NCI-H526 (cell line): Measurements from ENCODE around the gene SPOP.
"Not testable (repeated sequence)": the region's sequence is repeated elsewhere in the genome, so short reads cannot be mapped to it uniquely, and the experiment has no call there.

Experiments used
- DNase-seq, 2 experiments: peaks; one replicate each; lab custom pipeline; 2025; lab: John Stamatoyannopoulos, UW

The SPOP gene

GRCh38 chr17:49677933-49678847 is at the start of gene SPOP:
TSS of gene SPOP (minus strand) at chr17:49678097. CDS start at chr17:49622810, 55,287 bp downstream.
- DNase-seq = peak; percentile 99 to 100

DNA sequence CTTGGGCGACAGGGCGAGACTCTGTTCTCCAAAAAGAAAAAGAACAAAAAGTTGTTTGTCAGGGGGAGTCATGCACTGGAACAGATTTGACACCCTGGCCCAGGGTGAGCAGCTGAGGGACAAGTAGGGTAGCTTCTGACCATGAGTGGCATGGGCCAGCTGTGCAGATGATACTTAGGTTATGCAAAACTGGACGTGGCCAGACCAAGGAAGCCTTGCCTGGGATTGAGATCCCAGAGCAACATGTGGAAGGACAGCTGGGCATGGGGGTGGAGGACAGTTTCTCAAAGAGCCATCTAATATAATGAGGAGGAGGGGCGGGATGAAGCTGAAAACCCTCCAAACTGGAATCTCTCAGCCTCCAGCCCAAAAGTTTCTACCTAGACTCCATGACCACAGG is 49.5 kb upstream of the SPOP start:
- no peak for DNase-seq

- no peak for DNase-seq
Observed at GRCh38 chr17:49725452-49726130, 47.7 kb upstream of the SPOP start.

DNA sequence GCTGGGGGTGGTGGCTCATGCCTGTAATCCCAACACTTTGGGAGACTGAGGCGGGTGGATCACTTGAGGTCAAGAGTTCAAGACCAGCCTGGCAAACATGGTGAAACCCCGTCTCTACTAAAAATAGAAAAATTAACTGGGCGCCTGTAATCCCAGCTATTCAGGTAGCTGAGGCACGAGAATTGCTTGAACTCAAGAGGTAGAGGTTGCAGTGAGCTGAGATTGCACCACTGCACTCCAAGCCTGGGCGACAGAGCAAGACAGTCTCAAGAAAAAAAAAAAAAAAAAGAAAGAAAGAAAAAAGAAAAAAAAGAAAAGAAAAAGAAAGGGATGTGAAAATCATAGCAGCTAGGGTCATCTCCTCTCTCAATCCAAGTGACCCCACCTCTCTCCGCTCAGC is 46.7 kb upstream of the SPOP start:
- not testable (repeated sequence) for DNase-seq

DNA sequence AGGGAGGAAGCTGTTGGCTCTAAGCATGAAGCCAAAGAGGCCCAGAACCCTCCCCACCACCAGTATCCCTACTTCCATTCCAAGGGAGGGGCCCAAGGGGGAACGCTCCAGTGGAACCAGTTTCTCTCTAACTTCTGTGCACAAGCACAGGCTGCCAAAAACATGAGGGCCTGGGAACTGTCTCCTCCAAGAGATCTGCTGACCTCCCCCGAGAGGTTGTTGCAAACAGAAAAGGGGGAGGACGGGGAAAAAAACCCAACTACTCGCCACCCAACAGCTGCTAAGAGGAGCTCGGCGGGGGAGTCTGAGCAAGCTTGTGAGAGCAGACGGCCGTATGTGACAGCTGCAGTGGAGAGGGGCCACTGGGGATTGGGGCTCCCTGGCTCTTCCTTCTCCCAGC is 45.5 kb upstream of the SPOP start:
- no peak for DNase-seq

DNA sequence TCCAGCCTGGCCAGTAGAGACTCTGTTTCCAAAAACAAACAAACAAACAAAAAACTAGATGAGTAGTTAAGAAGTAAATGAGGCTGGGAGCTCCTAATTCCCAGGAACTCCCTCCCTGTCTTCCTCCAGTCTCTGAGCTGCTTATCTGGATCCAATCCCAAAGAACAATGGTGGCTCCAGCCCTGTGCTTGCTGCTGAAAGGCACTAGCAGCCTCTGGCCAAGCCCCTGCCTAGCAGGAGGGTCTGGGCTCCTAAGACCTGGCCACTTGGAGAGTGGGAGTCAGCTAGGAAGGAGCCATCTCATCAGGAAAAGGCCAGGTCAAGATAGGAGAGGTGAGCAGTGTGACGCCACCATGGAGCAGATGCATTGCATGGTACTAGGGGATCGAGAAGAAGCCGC is 44.2 kb upstream of the SPOP start:
- no peak for DNase-seq

DNA sequence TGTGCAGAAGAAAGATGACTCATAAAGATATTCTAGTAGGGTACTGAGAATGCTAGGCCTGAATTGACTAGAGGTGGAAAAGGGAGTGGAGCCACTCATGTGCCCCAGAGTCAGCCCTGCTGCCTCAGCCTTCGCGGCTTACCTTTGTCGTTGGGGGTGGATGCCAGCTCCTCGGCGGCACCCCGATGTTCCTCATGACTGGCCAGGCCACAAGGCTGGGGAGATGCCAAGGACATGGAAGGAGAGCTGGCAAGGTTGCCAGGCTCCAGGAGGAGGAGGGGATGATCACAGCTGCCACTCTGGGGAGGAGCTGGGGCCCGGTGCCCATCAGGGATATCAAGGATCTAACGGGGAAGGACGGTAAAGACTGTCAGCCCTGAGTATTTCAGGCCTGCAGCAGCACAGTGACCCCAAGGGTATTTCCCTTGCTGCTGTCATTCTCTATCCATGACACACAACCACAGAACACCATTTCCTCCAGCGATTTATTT is 39.5 kb upstream of the SPOP start:
- no peak for DNase-seq

GRCh38 chr17:49716668-49717364 is 38.9 kb upstream of the SPOP start:
- DNase-seq = no peak

DNA sequence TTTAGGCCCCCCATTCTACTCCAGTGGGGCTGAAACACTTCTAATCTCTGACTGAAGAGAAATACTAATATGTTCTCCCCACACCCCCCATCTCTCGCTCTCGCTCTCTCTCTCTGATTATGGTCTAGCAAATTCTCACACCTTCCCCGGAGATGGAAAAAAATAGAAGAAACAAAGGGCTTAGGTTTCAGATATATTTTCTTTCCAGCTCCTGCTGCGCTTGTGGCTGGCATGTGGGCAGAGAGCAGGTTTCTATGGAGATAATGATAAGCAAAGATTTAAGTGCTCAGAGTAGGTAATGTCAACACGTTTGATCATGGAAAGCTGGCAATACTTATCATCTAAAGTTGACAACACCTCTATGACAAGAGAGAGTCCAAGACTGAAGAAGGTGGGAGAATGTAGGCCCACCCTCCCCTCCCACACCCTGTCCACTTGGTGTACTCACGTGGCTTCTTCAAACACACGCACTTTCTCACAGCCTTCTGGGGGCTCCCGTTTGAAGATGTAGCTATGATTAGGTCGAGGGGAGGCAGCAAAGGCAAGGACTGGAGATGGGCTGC is 37.9 kb upstream of the SPOP start:
- DNase-seq = no peak

DNA sequence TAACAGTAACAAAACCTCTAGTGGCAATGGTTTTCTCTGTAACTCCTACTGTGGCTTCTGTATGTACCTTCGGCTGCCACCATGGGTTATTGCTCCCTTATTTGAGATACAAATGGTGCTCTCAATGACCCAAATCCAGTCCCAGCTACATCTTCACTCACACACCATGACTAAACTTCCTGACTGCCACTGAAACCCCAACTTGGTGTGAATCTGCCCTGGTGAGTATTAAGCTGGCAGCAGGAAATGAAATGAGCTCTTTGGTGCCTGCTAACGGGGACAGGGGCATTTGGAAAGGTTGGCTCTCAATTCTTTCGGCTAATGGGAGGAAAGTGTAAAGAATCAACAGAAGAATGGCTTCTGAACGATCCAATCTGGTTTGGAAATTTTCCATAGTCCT is 37.3 kb upstream of the SPOP start:
- no peak for DNase-seq

GRCh38 chr17:49708515-49709183 is 30.8 kb upstream of the SPOP start:
- no peak for DNase-seq

DNA sequence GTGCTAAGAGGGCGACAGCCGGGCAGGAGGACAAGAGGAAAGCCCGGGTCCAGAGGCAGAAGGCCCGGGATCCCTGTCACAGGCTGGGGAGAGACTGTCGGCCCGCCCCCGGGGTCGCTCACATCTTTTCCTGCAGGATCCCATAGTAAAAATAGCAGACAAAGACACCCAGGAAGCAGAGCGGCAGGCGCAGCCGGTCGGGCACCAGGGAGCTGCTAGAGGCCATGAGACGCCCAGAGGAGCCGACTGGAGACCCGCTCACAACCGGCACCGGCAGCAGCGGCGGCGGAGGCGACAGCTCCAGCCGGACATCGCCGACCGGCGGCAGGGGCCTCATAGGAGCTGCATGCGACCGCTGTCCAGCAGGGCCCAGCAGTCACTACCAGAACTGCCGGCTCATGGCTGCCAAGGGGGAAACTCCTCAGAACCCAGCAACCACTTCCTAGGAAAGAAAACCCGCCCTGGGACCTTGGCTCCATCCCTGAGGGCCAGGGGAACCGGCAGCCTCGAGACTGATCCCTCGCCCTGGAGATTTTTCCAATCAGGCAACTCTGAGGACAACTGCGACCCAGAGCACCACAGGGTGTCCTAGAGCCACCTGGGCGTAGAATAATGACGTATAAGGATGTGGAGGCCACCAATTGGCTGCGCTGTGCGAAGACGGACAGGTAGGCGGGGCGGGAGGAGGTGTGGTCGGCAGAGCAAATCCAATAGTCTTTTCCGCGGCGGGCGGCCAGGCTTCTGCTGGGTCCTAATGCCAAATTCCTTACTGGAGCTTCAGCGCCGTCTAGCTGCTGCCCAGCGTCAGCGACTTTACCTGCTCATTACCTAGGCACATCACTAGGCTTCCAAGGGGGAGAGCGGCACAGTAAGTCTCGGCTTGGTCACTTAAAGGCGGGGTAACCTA is 30.0 kb upstream of the SPOP start, which contains the start of gene SLC35B1:
Gene SLC35B1, minus strand, starts transcription at position 357 of the 907 bp plus-strand sequence. Its CDS starts 131 bp downstream, at position 226.
- DNase-seq = peak; percentile 99 to 100

DNA sequence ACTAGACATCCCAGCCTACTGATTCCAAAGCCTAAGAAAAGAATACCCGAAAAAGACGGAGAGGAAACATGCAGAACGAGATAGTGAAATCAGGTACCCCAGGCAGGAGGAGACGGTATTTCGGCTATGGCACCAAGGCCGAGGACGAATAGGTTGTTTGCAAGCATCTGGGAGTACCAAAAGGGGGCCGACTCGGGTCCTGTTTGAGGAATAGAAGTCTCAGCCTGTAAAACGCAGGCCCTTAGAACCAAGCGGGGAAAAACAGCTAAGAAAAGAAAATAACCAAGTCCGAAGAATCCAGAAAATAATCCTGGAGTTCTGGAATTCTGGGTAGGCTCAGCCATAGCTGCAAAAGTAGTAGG is 29.3 kb upstream of the SPOP start:
- DNase-seq = no peak

- DNase-seq = no peak
Observed at GRCh38 chr17:49705254-49705653, 27.4 kb upstream of the SPOP start.

DNA sequence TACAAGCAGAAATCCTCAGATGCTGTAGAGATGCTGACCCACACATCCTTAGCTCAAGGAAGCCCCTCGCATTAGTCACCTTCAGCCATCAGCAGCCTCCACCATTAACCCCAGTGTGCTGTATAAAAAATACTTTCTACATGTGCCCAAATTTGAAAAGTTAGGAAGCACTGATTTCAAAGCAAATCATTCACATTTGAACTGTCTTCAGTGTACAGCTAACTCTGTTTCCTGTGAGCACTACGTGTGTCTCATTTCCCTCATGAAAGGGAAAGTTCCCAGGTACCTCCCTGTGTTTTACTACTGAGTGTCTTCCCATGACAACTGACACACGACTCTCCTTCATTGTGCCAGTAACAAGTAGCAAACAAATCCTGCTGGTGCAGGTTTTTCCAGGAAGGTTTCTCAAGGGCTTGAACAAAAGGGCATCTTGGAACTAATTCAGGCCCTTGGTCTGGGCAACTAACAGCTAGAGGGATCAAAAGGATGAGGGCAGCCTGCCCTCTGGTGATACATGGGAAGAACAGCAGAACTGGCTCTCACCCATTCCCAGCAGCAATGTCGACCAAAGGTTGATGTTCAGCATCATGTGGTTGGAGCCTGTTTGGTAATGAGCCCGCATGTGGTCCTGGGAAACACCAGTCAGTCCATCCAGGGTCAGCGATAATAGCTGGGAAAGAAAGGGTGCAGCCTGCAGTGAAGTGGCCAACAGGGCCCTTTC is 25.8 kb upstream of the SPOP start:
- peak; percentile 16 to 50 for DNase-seq

DNA sequence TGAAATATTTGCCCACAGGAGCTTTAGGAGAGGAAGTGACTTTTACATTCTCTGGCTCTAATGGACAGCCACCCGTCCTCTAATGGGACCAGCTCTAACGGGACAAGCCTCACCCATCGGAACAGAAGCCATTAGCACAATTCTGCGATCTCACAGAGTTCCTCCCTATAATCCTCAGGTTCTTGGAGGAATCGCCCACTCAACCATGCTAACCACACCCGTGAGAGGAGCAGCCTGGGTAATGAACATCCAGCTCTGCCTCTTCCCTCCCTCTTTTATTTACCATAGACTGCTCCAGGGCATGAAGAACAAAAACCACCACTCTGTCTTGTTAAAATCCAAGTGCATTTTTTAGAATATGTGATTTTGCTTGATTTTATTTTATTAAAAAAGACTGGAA is 23.1 kb upstream of the SPOP start:
- DNase-seq = no peak

DNA sequence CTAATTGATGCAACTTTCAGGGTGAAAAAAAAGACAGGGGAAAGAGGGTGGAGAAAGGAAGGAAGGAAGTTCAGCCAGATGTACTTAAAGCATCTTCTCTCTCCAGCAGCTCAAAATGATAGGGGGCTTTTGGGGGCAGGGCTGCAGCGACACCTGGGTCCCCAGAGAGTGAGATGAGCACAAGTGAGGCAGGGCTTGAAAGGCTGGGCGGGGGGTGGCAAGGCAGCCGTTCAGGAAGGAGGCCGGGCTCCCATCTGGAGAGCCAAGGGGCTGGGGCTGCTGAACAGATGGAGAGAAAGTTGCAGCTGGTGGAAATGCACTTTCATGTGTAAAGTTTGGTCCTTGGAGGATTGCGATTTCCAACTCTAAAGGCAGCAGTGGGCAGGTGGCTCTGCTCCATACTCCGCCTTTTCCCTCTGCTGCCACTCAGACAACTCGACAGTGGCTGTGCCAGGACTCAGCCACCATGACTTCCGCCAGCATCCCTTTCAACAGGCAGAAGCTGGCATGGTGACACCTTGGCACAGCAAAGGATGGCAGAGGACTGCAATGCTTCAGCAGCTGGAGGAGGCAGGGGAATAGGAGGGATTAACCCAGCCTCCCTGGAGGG is 22.2 kb upstream of the SPOP start:
- no peak for DNase-seq

- DNase-seq = no peak
Observed at GRCh38 chr17:49698005-49698404, 20.1 kb upstream of the SPOP start.

DNA sequence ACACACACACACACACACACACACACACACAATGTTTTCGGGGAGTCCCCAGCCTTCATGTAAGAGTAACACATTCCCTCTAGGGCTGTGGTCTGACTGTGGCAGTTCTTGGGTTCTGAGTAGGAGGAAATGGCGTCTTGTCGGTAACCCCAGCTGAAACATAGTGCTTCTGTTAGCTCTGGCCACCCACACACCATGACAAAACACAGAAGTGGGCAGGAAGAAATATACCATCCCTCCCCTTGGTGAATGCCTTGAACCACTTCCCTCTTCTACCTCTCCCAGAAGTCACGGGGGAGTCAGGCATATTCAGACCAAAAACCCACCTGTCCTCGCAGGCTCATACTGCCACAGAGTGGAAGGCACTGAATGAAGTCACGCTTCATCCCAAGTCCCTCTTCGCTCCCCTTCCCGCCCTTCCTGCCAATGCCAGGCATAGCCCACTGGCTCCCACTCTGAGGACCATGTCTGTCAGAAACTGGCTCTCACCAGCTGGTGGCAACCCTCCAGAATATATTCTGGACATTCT is 18.4 kb upstream of the SPOP start:
- DNase-seq = no peak
